ENCODE measurements around the gene SPIN2A. TPM values are rescaled to one million over a fixed set of nuclear protein-coding genes. Genes with fewer than 3 reads are reported as not detected.
"Not testable (repeated sequence)": the region's sequence is repeated elsewhere in the genome, so short reads cannot be mapped to it uniquely, and the experiment has no call there.

SPIN2A gene
- polyA plus RNA-seq, 3 donors: 0.71 TPM; not detected in 2

- no peak overlapping the region for H3K4me3 ChIP-seq (replicated peaks in 1 of 3; ENCODE audit: low read depth in 2 of 3, low read length in 3 of 3)
- Mint-ChIP-seq H3K27me3 (ENCODE audit: low read depth in 3 of 3) (no peaks in the 10 kb centered on the region), H3K4me1 (no peaks in the 10 kb centered on the region), H3K9me3 (peaks cover 0 to 18% (median 11%) of the 10 kb centered on the region in 7 donors), H3K36me3 (peaks cover 4 to 6% of the 10 kb centered on the region in 2 donors), H3K4me3 (no peak overlapping the region), H3K27ac (no peak overlapping the region)
- no peak for TF ChIP-seq CTCF (IDR thresholded peaks at IDR 0.05)
- WGBS (ENCODE audit: insufficient coverage): no CpG with 5 or more reads among the region's 3 CpGs
- H4K20me1 ChIP-seq (ENCODE audit: insufficient read depth, low read length): no peaks in the 10 kb centered on the region
- DNase-seq: no peak
- H3K79me2 ChIP-seq (ENCODE audit: insufficient read depth, low read length): no peaks in the 10 kb centered on the region
- H3K4me2 ChIP-seq (replicated peaks; ENCODE audit: extremely low read depth, low read length, poor library complexity, severe bottlenecking): no peak overlapping the region
- H3K27me3 ChIP-seq (ENCODE audit: control insufficient read depth in 2 of 2, insufficient read depth in 2 of 2, low read length in 2 of 2): no peaks in the 10 kb centered on the region
- H3K36me3 ChIP-seq (replicated peaks in 1 of 2; ENCODE audit: control insufficient read depth in 1 of 2, insufficient read depth in 2 of 2, low read length in 2 of 2): no peaks in the 10 kb centered on the region
- H3K4me1 ChIP-seq (ENCODE audit: control insufficient read depth in 1 of 2, insufficient read depth in 2 of 2, low read length in 2 of 2): no peaks in the 10 kb centered on the region
- no peak overlapping the region for H2AFZ ChIP-seq (ENCODE audit: insufficient read depth, low read depth, low read length, poor library complexity, severe bottlenecking)
- no peak overlapping the region for H3K9ac ChIP-seq (ENCODE audit: insufficient read depth, low read length, poor library complexity, severe bottlenecking)
- intact Hi-C loops (cut with micrococcal nuclease): no loop called here
- H3K9me3 ChIP-seq (replicated peaks in 1 of 2; ENCODE audit: control insufficient read depth in 1 of 2, insufficient read depth in 1 of 2, low read length in 2 of 2): no peaks in the 10 kb centered on the region
- no peak overlapping the region for H3K27ac ChIP-seq (ENCODE audit: low read depth in 1 of 2, low read length in 2 of 2)
Observed at GRCh38 chrX:57103489-57103888, 33.7 kb downstream of the SPIN2A start.

GRCh38 chrX:57102918-57103317 is 34.3 kb downstream of the SPIN2A start:
- H3K79me2 ChIP-seq (ENCODE audit: insufficient read depth, low read length); H3K4me1 Mint-ChIP-seq; H3K4me3 ChIP-seq (replicated peaks in 1 of 3; ENCODE audit: low read depth in 2 of 3, low read length in 3 of 3); H2AFZ ChIP-seq (ENCODE audit: insufficient read depth, low read depth, low read length, poor library complexity, severe bottlenecking); H3K9ac ChIP-seq (ENCODE audit: insufficient read depth, low read length, poor library complexity, severe bottlenecking); H3K36me3 Mint-ChIP-seq; intact Hi-C loops (cut with micrococcal nuclease); H3K4me1 ChIP-seq (ENCODE audit: control insufficient read depth in 1 of 2, insufficient read depth in 2 of 2, low read length in 2 of 2); H3K27me3 ChIP-seq (ENCODE audit: control insufficient read depth in 2 of 2, insufficient read depth in 2 of 2, low read length in 2 of 2); H3K9me3 ChIP-seq (replicated peaks in 1 of 2; ENCODE audit: control insufficient read depth in 1 of 2, insufficient read depth in 1 of 2, low read length in 2 of 2); H3K27ac Mint-ChIP-seq; DNase-seq; H3K4me3 Mint-ChIP-seq; H3K27me3 Mint-ChIP-seq (ENCODE audit: low read depth in 3 of 3); H4K20me1 ChIP-seq (ENCODE audit: insufficient read depth, low read length); H3K4me2 ChIP-seq (replicated peaks; ENCODE audit: extremely low read depth, low read length, poor library complexity, severe bottlenecking); H3K27ac ChIP-seq (ENCODE audit: low read depth in 1 of 2, low read length in 2 of 2); H3K36me3 ChIP-seq (replicated peaks in 1 of 2; ENCODE audit: control insufficient read depth in 1 of 2, insufficient read depth in 2 of 2, low read length in 2 of 2): not testable (repeated sequence)
- 100% methylated on average over 2 of the region's 6 CpGs for WGBS (ENCODE audit: insufficient coverage)
- peaks cover 0 to 17% (median 12%) of the 10 kb centered on the region in 7 donors for H3K9me3 Mint-ChIP-seq

Other genes starting within 250 kb of the SPIN2A start
- gene SPIN3, start 141.9 kb downstream of the SPIN2A start, polyA plus RNA-seq: 1 to 10 TPM in 2 of 3 donors, under 1 TPM in 1; 0.80 to 6.3 (median 1.6) TPM
- 1 to 10 TPM; 6.5 to 9.0 (median 6.7) TPM for gene SPIN2B, start 15.8 kb downstream of the SPIN2A start, polyA plus RNA-seq
- not detected for gene FAAH2, start 149.3 kb upstream of the SPIN2A start, polyA plus RNA-seq

Data from CD14-positive monocyte (primary cell).